ENCODE data around the gene PAFAH1B1. TPM values are rescaled to one million over a fixed set of nuclear protein-coding genes. Genes with fewer than 3 reads are reported as not detected.

The PAFAH1B1 gene
- polyA plus RNA-seq, 2 of the 4 experiments (the other 2 are of a cell fraction) = 122 to 197 TPM

DNA sequence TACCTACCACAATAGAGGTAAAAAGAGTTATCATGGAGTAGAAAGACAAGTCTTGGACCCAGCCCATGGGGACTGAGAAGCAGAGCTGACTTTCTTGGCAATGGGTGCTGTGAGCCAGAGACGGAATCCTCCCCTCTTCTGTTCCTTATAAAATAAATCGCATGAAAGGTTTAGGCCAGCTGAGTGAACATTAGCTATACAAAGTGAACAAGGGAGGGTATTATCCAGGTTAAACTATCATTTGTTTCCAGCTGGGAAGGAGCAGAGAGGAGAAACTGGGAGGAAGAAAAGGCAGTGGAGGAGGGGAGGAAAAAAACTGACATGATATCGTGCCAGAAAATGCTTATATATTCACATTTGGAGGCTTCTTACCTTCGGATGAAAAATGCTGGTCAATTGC lies 13.3 kb upstream of the PAFAH1B1 start (continued):
- TF ChIP-seq, protein P1, sequence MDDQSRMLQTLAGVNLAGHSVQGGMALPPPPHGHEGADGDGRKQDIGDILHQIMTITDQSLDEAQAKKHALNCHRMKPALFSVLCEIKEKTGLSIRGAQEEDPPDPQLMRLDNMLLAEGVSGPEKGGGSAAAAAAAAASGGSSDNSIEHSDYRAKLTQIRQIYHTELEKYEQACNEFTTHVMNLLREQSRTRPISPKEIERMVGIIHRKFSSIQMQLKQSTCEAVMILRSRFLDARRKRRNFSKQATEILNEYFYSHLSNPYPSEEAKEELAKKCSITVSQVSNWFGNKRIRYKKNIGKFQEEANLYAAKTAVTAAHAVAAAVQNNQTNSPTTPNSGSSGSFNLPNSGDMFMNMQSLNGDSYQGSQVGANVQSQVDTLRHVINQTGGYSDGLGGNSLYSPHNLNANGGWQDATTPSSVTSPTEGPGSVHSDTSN (IDR thresholded peaks at IDR 0.05) = no peak
- TF ChIP-seq RAD21 (conservative IDR thresholded peaks at IDR 0.05 in 1 of 2, IDR thresholded peaks at IDR 0.05 in 1 of 2) = no peak
- no peak for TF ChIP-seq KDM5A (IDR thresholded peaks at IDR 0.05)
- no peak for TF ChIP-seq SMC3 (IDR thresholded peaks at IDR 0.05)
- TF ChIP-seq, protein P2, sequence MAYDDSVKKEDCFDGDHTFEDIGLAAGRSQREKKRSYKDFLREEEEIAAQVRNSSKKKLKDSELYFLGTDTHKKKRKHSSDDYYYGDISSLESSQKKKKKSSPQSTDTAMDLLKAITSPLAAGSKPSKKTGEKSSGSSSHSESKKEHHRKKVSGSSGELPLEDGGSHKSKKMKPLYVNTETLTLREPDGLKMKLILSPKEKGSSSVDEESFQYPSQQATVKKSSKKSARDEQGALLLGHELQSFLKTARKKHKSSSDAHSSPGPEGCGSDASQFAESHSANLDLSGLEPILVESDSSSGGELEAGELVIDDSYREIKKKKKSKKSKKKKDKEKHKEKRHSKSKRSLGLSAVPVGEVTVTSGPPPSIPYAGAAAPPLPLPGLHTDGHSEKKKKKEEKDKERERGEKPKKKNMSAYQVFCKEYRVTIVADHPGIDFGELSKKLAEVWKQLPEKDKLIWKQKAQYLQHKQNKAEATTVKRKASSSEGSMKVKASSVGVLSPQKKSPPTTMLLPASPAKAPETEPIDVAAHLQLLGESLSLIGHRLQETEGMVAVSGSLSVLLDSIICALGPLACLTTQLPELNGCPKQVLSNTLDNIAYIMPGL (CRISPR knock-in tag; IDR thresholded peaks at IDR 0.05; ENCODE audit: borderline replicate concordance) = no peak

DNA sequence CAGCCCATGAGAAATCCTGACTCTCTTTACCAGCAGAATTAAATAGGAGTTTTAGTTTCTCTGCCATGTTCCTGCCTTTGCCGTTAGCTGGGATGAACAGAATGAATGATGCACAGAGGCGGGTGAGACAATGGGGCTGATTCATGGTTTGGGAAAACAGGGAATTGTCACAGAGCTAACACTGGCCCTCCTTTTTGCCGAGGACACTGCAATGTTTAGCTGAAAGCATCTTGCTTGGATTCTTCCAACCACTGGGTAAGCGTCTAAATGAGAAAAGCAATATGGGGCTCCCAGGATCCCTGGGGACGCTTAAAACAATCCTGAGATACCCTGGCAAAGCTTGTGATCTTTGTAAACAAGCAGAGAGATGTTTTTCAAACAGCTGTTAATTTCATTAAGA lies 12.8 kb upstream of the PAFAH1B1 start:
- 0 out of 3 replicates have a peak, but pooled peaks cover 2% of the 10 kb centered on the region for H3K4me1 ChIP-seq
- H3K27ac ChIP-seq = no peak overlapping the region
- TF ChIP-seq EHMT2 (IDR thresholded peaks at IDR 0.05; ENCODE audit: low read depth) = no peak
- TF ChIP-seq EHF (CRISPR knock-in tag; IDR thresholded peaks at IDR 0.05) = no peak
- no peak for TF ChIP-seq HDAC2 (IDR thresholded peaks at IDR 0.05)
- TF ChIP-seq, protein P3, sequence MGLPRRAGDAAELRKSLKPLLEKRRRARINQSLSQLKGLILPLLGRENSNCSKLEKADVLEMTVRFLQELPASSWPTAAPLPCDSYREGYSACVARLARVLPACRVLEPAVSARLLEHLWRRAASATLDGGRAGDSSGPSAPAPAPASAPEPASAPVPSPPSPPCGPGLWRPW (IDR thresholded peaks at IDR 0.05) = no peak
- no peak for TF ChIP-seq KDM5A (IDR thresholded peaks at IDR 0.05)
- no peak for TF ChIP-seq BHLHE40 (IDR thresholded peaks at IDR 0.05; ENCODE audit: low read depth, low read length)
- TF ChIP-seq CEBPB (IDR thresholded peaks at IDR 0.05) = no peak
- TF ChIP-seq MAZ (IDR thresholded peaks at IDR 0.05; ENCODE audit: borderline replicate concordance, low read depth, low read length) = no peak
- 63% methylated on average over 5 of the region's 5 CpGs for WGBS (ENCODE audit: missing lambda C conversion rate)
- peaks cover 6% of the 10 kb centered on the region; the same call in 1 of the 3 replicates for H3K9me3 ChIP-seq
- DNase-seq (ENCODE audit: low read depth in 1 of 2, low spot score in 1 of 2) (no peak), FAIRE-seq (peak; percentile 36), ATAC-seq (peak in 1 of 2 experiments; percentile 48; a peak in 3 of 6 replicates)
- no peak overlapping the region for H3K4me3 ChIP-seq
- POLR2A ChIA-PET = interaction anchor here (2.4 kb wide), 1 partner anchor 12 kb away, joined by 9 read pairs; the partner anchor contains the start of gene PAFAH1B1
- no peak overlapping the region for H3K4me2 ChIP-seq
- CTCF ChIA-PET = interaction anchor here (0.6 to 1.8 kb wide), 5 partner anchors 13 to 95 kb away, joined by 3 to 6 read pairs (median 3); no protein-coding TSS in a partner anchor

DNA sequence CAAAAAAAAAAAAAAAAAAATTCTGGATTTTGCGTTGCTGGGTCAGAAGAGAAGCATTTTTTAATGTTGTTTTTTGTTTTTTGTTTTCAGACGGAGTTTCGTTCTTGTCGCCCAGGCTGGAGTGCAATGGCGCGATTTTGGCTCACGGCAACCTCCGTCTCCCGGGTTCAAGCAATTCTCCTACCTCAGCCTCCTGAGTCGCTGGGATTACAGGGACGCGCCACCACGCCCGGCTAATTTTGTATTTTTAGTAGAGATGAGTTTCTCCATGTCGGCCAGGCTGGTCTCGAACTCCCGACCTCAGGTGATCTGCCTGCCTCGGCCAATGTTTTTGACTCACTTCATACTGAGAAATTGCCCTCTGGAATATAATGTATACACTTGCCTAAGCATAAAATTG lies 11.0 kb upstream of the PAFAH1B1 start:
- ATAC-seq = no peak
- 0 out of 3 replicates have a peak, but pooled peaks cover 2% of the 10 kb centered on the region for H3K4me1 ChIP-seq
- CTCF ChIA-PET = no interaction called here
- H3K9me3 ChIP-seq = peaks cover 6% of the 10 kb centered on the region; the same call in 1 of the 3 replicates
- FAIRE-seq = no peak
- H3K4me3 ChIP-seq = no peak overlapping the region
- 86% methylated on average over 18 of the region's 18 CpGs for WGBS (ENCODE audit: missing lambda C conversion rate)
- TF ChIP-seq ZSCAN20 (CRISPR knock-in tag; IDR thresholded peaks at IDR 0.05) (no peak), EHF (CRISPR knock-in tag; IDR thresholded peaks at IDR 0.05) (no peak), NPAS2 (CRISPR knock-in tag; IDR thresholded peaks at IDR 0.05; ENCODE audit: borderline replicate concordance) (no peak), POLR2AphosphoS2 (conservative IDR thresholded peaks at IDR 0.05; ENCODE audit: low read length) (no peak), HOXB5 (CRISPR knock-in tag; IDR thresholded peaks at IDR 0.05) (no peak), SMC3 (IDR thresholded peaks at IDR 0.05) (no peak), TFCP2L1 (CRISPR knock-in tag; IDR thresholded peaks at IDR 0.05) (no peak), MAZ (IDR thresholded peaks at IDR 0.05; ENCODE audit: borderline replicate concordance, low read depth, low read length) (no peak), FOSB (CRISPR knock-in tag; IDR thresholded peaks at IDR 0.05) (no peak), POLR2A (IDR thresholded peaks at IDR 0.05; ENCODE audit: low read length) (no peak), TP53 (CRISPR knock-in tag; IDR thresholded peaks at IDR 0.05) (no peak), EP300 (IDR thresholded peaks at IDR 0.05) (no peak), CBX8 (IDR thresholded peaks at IDR 0.05) (no peak)
- TF ChIP-seq, protein P3 (IDR thresholded peaks at IDR 0.05) = no peak
- TF ChIP-seq, protein P4, sequence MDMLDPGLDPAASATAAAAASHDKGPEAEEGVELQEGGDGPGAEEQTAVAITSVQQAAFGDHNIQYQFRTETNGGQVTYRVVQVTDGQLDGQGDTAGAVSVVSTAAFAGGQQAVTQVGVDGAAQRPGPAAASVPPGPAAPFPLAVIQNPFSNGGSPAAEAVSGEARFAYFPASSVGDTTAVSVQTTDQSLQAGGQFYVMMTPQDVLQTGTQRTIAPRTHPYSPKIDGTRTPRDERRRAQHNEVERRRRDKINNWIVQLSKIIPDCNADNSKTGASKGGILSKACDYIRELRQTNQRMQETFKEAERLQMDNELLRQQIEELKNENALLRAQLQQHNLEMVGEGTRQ (IDR thresholded peaks at IDR 0.05) = no peak
- TF ChIP-seq, protein P2 (CRISPR knock-in tag; IDR thresholded peaks at IDR 0.05; ENCODE audit: borderline replicate concordance) = no peak
- TF ChIP-seq, protein P5, sequence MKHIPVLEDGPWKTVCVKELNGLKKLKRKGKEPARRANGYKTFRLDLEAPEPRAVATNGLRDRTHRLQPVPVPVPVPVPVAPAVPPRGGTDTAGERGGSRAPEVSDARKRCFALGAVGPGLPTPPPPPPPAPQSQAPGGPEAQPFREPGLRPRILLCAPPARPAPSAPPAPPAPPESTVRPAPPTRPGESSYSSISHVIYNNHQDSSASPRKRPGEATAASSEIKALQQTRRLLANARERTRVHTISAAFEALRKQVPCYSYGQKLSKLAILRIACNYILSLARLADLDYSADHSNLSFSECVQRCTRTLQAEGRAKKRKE (CRISPR knock-in tag; IDR thresholded peaks at IDR 0.05; ENCODE audit: low read depth) = no peak
- POLR2A ChIA-PET = no interaction called here
- H3K27ac ChIP-seq = no peak overlapping the region
- H3K4me2 ChIP-seq = no peak overlapping the region
- no peak for DNase-seq (ENCODE audit: low read depth in 1 of 2, low spot score in 1 of 2)
